Nephron progenitor cell (in vitro differentiated cells): ENCODE results near the gene TAX1BP3.
A peak's percentile ranks its signal among the peaks of the same experiment; 100 is the strongest.

Source experiments
- DNase-seq: peaks from one replicate; pipeline ENCODE4 v3.0.0; 2021
- H3K27ac Mint-ChIP-seq: 2 replicates; pipeline ENCODE4 v1.8.0; 2021; ENCODE audit warnings: mild to moderate bottlenecking, moderate library complexity, mixed read lengths
- H3K27me3 Mint-ChIP-seq: 2 replicates; pipeline ENCODE4 v1.8.0; 2021; ENCODE audit warnings: mild to moderate bottlenecking, low read depth, mixed read lengths; ENCODE audit not compliant: poor library complexity
- H3K36me3 Mint-ChIP-seq: 2 replicates; pipeline ENCODE4 v1.8.0; 2021; ENCODE audit warnings: low read depth, mixed read lengths
- H3K4me1 Mint-ChIP-seq: 2 replicates; pipeline ENCODE4 v1.8.0; 2021; ENCODE audit warnings: mixed read lengths
- H3K4me3 Mint-ChIP-seq: 2 replicates; pipeline ENCODE4 v1.8.0; 2021; ENCODE audit warnings: mild to moderate bottlenecking, moderate library complexity, mixed read lengths
- H3K9me3 Mint-ChIP-seq: 2 replicates; pipeline ENCODE4 v1.8.0; 2021; ENCODE audit warnings: mild to moderate bottlenecking, moderate library complexity, mixed read lengths
- TF ChIP-seq, protein P1 (sequence below): fragments of 200-600 bp; sonication (generic); IDR thresholded peaks from 2 replicates; pipeline ENCODE4 v1.5.0; 2021; ENCODE audit warnings: antibody characterized with exemption

The TAX1BP3 gene

GRCh38 chr17:3681565-3681964 is 13.2 kb upstream of the TAX1BP3 start:
- H3K36me3 Mint-ChIP-seq: no peaks in the 10 kb centered on the region
- peaks cover 12% of the 10 kb centered on the region for H3K4me1 Mint-ChIP-seq
- peaks cover 25% of the 10 kb centered on the region for H3K27me3 Mint-ChIP-seq
- H3K9me3 Mint-ChIP-seq: no peaks in the 10 kb centered on the region
- TF ChIP-seq, protein P1, sequence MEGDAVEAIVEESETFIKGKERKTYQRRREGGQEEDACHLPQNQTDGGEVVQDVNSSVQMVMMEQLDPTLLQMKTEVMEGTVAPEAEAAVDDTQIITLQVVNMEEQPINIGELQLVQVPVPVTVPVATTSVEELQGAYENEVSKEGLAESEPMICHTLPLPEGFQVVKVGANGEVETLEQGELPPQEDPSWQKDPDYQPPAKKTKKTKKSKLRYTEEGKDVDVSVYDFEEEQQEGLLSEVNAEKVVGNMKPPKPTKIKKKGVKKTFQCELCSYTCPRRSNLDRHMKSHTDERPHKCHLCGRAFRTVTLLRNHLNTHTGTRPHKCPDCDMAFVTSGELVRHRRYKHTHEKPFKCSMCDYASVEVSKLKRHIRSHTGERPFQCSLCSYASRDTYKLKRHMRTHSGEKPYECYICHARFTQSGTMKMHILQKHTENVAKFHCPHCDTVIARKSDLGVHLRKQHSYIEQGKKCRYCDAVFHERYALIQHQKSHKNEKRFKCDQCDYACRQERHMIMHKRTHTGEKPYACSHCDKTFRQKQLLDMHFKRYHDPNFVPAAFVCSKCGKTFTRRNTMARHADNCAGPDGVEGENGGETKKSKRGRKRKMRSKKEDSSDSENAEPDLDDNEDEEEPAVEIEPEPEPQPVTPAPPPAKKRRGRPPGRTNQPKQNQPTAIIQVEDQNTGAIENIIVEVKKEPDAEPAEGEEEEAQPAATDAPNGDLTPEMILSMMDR: no peak
- no peak overlapping the region for H3K27ac Mint-ChIP-seq
- no peak for DNase-seq
- no peak overlapping the region for H3K4me3 Mint-ChIP-seq

- Mint-ChIP-seq H3K36me3 (no peaks in the 10 kb centered on the region), H3K4me1 (peaks cover 15% of the 10 kb centered on the region), H3K4me3 (no peak overlapping the region), H3K9me3 (no peaks in the 10 kb centered on the region), H3K27me3 (peaks cover 25% of the 10 kb centered on the region), H3K27ac (no peak overlapping the region)
- TF ChIP-seq, protein P1: no peak
- DNase-seq: no peak
These were observed 12.7 kb upstream of the TAX1BP3 start for GRCh38 chr17:3681057-3681456.

- no peak for DNase-seq
- Mint-ChIP-seq H3K4me3 (no peak overlapping the region), H3K36me3 (no peaks in the 10 kb centered on the region), H3K27me3 (peaks cover 29% of the 10 kb centered on the region), H3K9me3 (no peaks in the 10 kb centered on the region), H3K27ac (no peak overlapping the region), H3K4me1 (peaks cover 21% of the 10 kb centered on the region)
- TF ChIP-seq, protein P1: no peak
These were observed 11.3 kb upstream of the TAX1BP3 start for GRCh38 chr17:3679531-3680126.

DNA sequence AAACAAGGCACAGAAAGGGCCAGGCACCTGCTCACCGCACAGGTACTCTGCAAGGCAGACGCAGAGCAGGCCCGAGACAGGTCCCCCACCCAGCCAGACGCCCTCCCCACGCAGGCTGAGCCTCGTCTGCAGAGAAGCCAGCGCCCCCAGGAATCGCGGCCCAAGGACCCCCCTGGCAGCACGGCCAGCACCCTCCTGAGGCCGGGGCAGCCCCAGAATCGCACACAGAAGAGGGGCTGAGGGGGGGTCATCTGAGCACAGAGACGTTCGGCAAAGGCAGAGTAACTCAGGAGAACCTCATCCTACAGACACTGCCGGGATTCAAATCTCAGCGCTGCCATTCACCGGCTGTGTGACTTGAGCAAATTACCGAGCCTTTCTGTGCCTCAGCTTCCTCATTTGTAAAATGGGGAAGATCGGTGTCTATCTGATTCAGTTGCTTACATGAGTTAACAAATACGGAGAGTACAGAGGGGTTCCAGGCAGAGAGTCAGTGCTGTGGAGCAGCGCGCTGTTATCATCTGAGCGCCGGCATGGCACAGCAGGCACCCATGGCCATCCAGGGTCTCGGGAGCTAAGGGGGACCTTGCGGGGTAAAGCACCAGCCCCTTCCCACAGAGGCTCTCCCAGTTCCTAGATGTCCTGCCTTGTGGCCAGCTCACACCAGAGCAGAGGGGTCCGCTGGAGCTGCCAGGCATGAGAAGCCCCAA is 10.6 kb upstream of the TAX1BP3 start:
- H3K27ac Mint-ChIP-seq: no peak overlapping the region
- TF ChIP-seq, protein P1: no peak
- peaks cover 29% of the 10 kb centered on the region for H3K27me3 Mint-ChIP-seq
- peaks cover 26% of the 10 kb centered on the region for H3K4me1 Mint-ChIP-seq
- H3K36me3 Mint-ChIP-seq: no peaks in the 10 kb centered on the region
- H3K9me3 Mint-ChIP-seq: no peaks in the 10 kb centered on the region
- no peak for DNase-seq
- no peak overlapping the region for H3K4me3 Mint-ChIP-seq

DNA sequence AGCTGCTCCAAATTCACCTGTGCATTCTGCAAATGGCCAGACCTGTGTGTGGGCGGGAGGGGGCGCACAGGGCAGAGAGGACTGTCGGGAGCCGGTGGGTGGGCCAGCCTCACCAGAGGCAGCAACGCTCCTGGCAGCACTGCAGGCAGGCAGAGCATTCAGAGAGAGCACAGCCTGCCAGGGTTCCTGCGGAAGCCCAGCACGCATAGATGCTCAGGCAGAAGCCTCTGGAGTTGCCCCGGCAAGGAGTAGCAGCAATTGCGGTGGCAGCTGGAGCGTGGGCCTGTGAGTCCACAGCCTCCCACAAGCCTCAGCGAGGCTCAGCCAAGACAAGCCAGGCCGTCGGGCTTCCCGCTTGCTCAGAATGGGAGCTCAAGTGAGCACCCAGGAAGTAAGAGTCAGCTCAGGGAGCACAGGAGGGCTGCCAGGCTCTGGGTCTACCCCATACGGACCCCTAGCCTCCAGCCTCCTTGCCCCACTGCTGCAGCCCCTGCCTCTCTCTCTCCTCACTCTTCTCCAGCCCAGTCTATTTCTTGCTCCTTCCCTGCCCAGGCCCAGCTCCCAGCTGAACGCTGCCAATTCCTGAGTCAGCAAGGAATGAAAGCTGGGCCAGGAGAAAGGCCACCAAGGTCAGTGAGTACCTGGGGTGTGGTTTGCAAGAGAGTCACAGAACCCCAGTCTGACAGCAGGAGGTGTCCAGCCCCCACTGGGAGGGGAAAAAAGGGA is 9.9 kb upstream of the TAX1BP3 start:
- TF ChIP-seq, protein P1: no peak
- peak; percentile 54 for DNase-seq

More for the DNA sequence above, 9.9 kb upstream of the TAX1BP3 start:
- Mint-ChIP-seq H3K36me3 (no peaks in the 10 kb centered on the region), H3K27ac (no peak overlapping the region), H3K4me3 (no peak overlapping the region), H3K9me3 (no peaks in the 10 kb centered on the region), H3K27me3 (peaks cover 27% of the 10 kb centered on the region), H3K4me1 (peaks cover 33% of the 10 kb centered on the region)
